PC-9 (cell line): ENCODE data around the gene KIAA0513. TPM values are rescaled to one million over a fixed set of nuclear protein-coding genes. Genes with fewer than 3 reads are reported as not detected.

Experiments used
- BruUV-seq: library from RNA; stranded (reverse); fragments of 400-500 nt; replicated peaks from 2 replicates; lab custom pipeline; 2021; lab: Mats Ljungman, UMichigan
- CTCF ChIA-PET: fragments of 300-600 bp; sonication (Branson Sonifier 250); formaldehyde crosslinking; loops from one replicate; lab custom pipeline; 2022; ENCODE audit warnings: antibody characterized with exemption; lab: Charles Lee
- POLR2A ChIA-PET: fragments of 300-600 bp; sonication (Branson Sonifier 250); formaldehyde crosslinking; loops from one replicate; lab custom pipeline; 2022; ENCODE audit warnings: antibody characterized with exemption; ENCODE audit not compliant: unreplicated experiment; lab: Charles Lee
- DNase-seq, 2 experiments: peaks; one replicate each; pipeline versions ENCODE4 v3.0.0 to v3.0.0-alpha.2; 2015 to 2022; ENCODE audit warnings: mixed read lengths in 1 of 2
- H2AFZ ChIP-seq: fragments of 200-600 bp; sonication (generic); 2 replicates; pipeline ENCODE4 v1.8.1; 2017; ENCODE audit warnings: antibody characterized with exemption
- H3F3A ChIP-seq: fragments of 200-600 bp; sonication (generic); 2 replicates; pipeline ENCODE4 v1.8.1; 2017; ENCODE audit warnings: antibody characterized with exemption, mild to moderate bottlenecking, low read depth; ENCODE audit not compliant: insufficient read depth
- H3K27ac ChIP-seq: fragments of 200-600 bp; sonication (generic); 2 replicates; pipeline ENCODE4 v1.6.1; 2016; ENCODE audit warnings: mixed run types
- H3K27me3 ChIP-seq: fragments of 200-600 bp; sonication (generic); 2 replicates; pipeline ENCODE4 v1.6.1; 2016; ENCODE audit warnings: low read depth, mixed run types; ENCODE audit not compliant: insufficient read depth
- H3K36me3 ChIP-seq: fragments of 200-600 bp; sonication (generic); 2 replicates; pipeline ENCODE4 v1.6.1; 2016; ENCODE audit warnings: low read depth, mixed run types
- H3K4me1 ChIP-seq: fragments of 200-600 bp; sonication (generic); replicated peaks from 2 replicates; pipeline ENCODE4 v1.6.1; 2016; ENCODE audit warnings: mixed run types; ENCODE audit not compliant: insufficient read depth
- H3K4me2 ChIP-seq: fragments of 200-600 bp; sonication (generic); 2 replicates; pipeline ENCODE4 v1.6.1; 2017; ENCODE audit warnings: mixed run types
- H3K4me3 ChIP-seq: fragments of 200-600 bp; sonication (generic); 2 replicates; pipeline ENCODE4 v1.6.1; 2016; ENCODE audit warnings: mixed run types
- H3K79me2 ChIP-seq: fragments of 200-600 bp; sonication (generic); 2 replicates; pipeline ENCODE4 v1.6.1; 2017; ENCODE audit warnings: low read depth, mixed run types
- H3K9me2 ChIP-seq: fragments of 200-600 bp; sonication (generic); 2 replicates; pipeline ENCODE4 v1.8.1; 2017; ENCODE audit warnings: mild to moderate bottlenecking; ENCODE audit not compliant: insufficient read depth
- H3K9me3 ChIP-seq: fragments of 200-600 bp; sonication (generic); 2 replicates; pipeline ENCODE4 v1.8.1; 2016; ENCODE audit warnings: low read depth; ENCODE audit not compliant: insufficient read depth
- H4K20me1 ChIP-seq: fragments of 200-600 bp; sonication (generic); 2 replicates; pipeline ENCODE4 v1.8.1; 2017; ENCODE audit not compliant: insufficient read depth
- CTCF ChIP-seq: fragments of 200-600 bp; sonication (generic); conservative IDR thresholded peaks from 2 replicates; pipeline ENCODE4 v1.6.1; 2017; ENCODE audit warnings: mixed run types, antibody characterized with exemption, mild to moderate bottlenecking, moderate library complexity
- EZH2 ChIP-seq: fragments of 200-600 bp; sonication (generic); IDR thresholded peaks from 2 replicates; pipeline ENCODE4 v1.8.0; 2017; ENCODE audit warnings: antibody characterized with exemption, low read depth
- intact Hi-C: fragments of 100-400 bp; cut with micrococcal nuclease; formaldehyde crosslinking; loops from one replicate; pipeline ENCODE4 v1.10.0; 2022; ENCODE audit not compliant: unreplicated experiment
- total RNA-seq: library from RNA; stranded (reverse); gene quantifications from 2 replicates; pipeline ENCODE4 v1.2.3, GENCODE V29; 2021

The KIAA0513 gene
- total RNA-seq, 1 experiment from 2014 or later: 4.3 TPM

- CTCF ChIA-PET: no interaction called here
- TF ChIP-seq CTCF (no peak), EZH2 (no peak)
- no peaks in the 10 kb centered on the region for H3K9me3 ChIP-seq
These were observed 72.7 kb downstream of the KIAA0513 start for GRCh38 chr16:85100265-85100664.

GRCh38 chr16:85101956-85102630 is 74.5 kb downstream of the KIAA0513 start:
- no TSS peak for BruUV-seq
- H2AFZ ChIP-seq: no peak overlapping the region
- DNase-seq: no peak
- H3K9me3 ChIP-seq: no peaks in the 10 kb centered on the region
- H3K27ac ChIP-seq: no peak overlapping the region
- H3K4me2 ChIP-seq: no peak overlapping the region
- no peaks in the 10 kb centered on the region for H3F3A ChIP-seq
- H3K36me3 ChIP-seq: no peaks in the 10 kb centered on the region
- H3K27me3 ChIP-seq: peaks cover 20% of the 10 kb centered on the region
- CTCF ChIA-PET: interaction anchor here (0.6 kb wide), 1 partner anchor 150 kb away, joined by 3 read pairs; no protein-coding TSS in a partner anchor
- POLR2A ChIA-PET: no interaction called here
- H3K4me3 ChIP-seq: no peak overlapping the region
- no peaks in the 10 kb centered on the region for H3K9me2 ChIP-seq
- TF ChIP-seq CTCF: no peak
- no peak for TF ChIP-seq EZH2
- intact Hi-C loops: no loop called here
- H3K4me1 ChIP-seq: no peaks in the 10 kb centered on the region
- no peaks in the 10 kb centered on the region; the same call in 1 of the 2 replicates for H4K20me1 ChIP-seq
- H3K79me2 ChIP-seq: no peaks in the 10 kb centered on the region

More at GRCh38 chr16:85100265-85100664, 72.7 kb downstream of the KIAA0513 start:
- Histone ChIP-seq H3K36me3 (no peaks in the 10 kb centered on the region), H3F3A (no peaks in the 10 kb centered on the region), H3K4me3 (no peak overlapping the region), H3K27me3 (peaks cover 32% of the 10 kb centered on the region), H4K20me1 (no peaks in the 10 kb centered on the region), H3K9me2 (no peaks in the 10 kb centered on the region), H3K27ac (no peak overlapping the region), H3K79me2 (no peaks in the 10 kb centered on the region), H2AFZ (no peak overlapping the region), H3K4me2 (no peak overlapping the region), H3K4me1 (no peaks in the 10 kb centered on the region)
- no TSS peak for BruUV-seq
- POLR2A ChIA-PET: interaction anchor here (0.5 kb wide), 1 partner anchor 544 kb away, joined by 7 read pairs; no protein-coding TSS in a partner anchor
- intact Hi-C loops: no loop called here
- no peak for DNase-seq

DNA sequence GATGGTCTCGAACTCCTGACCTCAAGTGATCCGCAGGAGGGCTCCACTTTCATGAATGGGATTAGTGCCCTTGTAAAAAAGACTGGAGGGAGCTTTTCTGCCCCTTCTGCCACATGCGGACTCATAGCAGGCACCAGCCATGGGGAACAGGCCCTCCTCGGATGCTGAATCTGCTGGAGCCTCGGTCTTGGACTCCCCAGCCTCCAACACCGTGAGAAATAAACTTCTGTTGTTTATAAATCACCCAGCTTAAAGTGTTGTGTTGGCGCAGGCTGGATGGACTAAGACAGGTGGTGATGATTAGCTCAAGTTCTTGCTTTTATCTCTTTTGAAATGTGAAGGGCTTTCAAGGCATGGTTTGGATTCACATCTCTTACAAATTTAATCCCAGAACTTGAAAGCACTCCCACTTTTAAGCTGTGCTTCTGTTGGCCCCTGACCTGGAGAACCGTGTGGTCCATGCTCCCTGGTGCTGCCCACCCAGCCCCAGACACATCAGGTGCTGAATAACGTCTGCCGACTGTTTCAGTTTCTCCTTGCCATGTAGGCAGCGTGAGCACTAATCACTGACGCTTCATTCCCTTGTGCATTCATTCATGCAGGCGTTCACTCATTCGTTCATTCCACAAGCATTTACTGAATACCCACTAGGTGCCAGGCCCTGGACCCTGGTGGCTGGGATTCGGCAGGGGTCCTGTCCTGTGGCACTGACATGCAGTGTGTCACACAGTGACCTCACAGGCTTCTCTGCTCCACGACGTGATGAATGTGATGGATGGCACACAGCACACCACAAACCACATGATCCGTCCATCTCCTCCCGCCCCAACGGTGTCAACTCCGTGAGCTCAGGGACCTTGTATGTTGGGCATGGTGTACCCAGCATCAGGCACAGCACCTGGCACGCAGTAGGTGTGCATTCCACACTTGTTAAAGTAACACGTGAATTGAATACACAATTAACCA is 75.8 kb downstream of the KIAA0513 start:
- H3K36me3 ChIP-seq: no peaks in the 10 kb centered on the region
- CTCF ChIA-PET: interaction anchor here (0.6 kb wide), 1 partner anchor 25 kb away, joined by 5 read pairs; no protein-coding TSS in a partner anchor
- DNase-seq: no peak
- no peak overlapping the region for H3K4me3 ChIP-seq
- POLR2A ChIA-PET: interaction anchor here (0.6 kb wide), 2 partner anchors 33 to 55 kb away, joined by 5 to 7 read pairs; no protein-coding TSS in a partner anchor
- no peaks in the 10 kb centered on the region for H3K79me2 ChIP-seq
- H3K9me2 ChIP-seq: no peaks in the 10 kb centered on the region
- no peaks in the 10 kb centered on the region for H3K9me3 ChIP-seq
- no peak overlapping the region for H2AFZ ChIP-seq
- no peaks in the 10 kb centered on the region; the same call in 1 of the 2 replicates for H4K20me1 ChIP-seq
- H3K4me2 ChIP-seq: no peak overlapping the region
- no peaks in the 10 kb centered on the region for H3K4me1 ChIP-seq
- no peak overlapping the region for H3K27ac ChIP-seq
- H3K27me3 ChIP-seq: peaks cover 17% of the 10 kb centered on the region; the same call in 1 of the 2 replicates
- TF ChIP-seq EZH2 (no peak), CTCF (no peak)
- BruUV-seq: no TSS peak
- no peaks in the 10 kb centered on the region for H3F3A ChIP-seq
- intact Hi-C loops: no loop called here
